HG02973 (cell line): ENCODE measurements around the gene PRDX5.
"Not testable (repeated sequence)": the region's sequence is repeated elsewhere in the genome, so short reads cannot be mapped to it uniquely, and the experiment has no call there.

ENCODE experiments used
- ATAC-seq: cut with Tn5 transposase; IDR thresholded peaks from one replicate; pipeline ENCODE4 v1.9.1; 2021; ENCODE audit warnings: moderate library complexity; ENCODE audit not compliant: unreplicated experiment

Gene PRDX5

GRCh38 chr11:64305075-64305690 is 12.7 kb upstream of the PRDX5 start, which contains the start of gene ESRRA:
Gene ESRRA (plus strand): TSS chr11:64305524. CDS start chr11:64307180, 1,656 bp downstream.
- peak; percentile 61 for ATAC-seq

- ATAC-seq: peak; percentile 16
Measured at GRCh38 chr11:64305691-64306562, 12.0 kb upstream of the PRDX5 start.

GRCh38 chr11:64306563-64306875 is 11.4 kb upstream of the PRDX5 start:
- no peak for ATAC-seq

GRCh38 chr11:64306876-64307622 is 10.9 kb upstream of the PRDX5 start:
- no peak for ATAC-seq

- ATAC-seq: not testable (repeated sequence)
Measured at GRCh38 chr11:64307795-64308194, 10.1 kb upstream of the PRDX5 start.

GRCh38 chr11:64312947-64313346 is 5.0 kb upstream of the PRDX5 start:
- no peak for ATAC-seq

GRCh38 chr11:64313491-64314145 is 4.3 kb upstream of the PRDX5 start:
- ATAC-seq: no peak

GRCh38 chr11:64314146-64314804 is 3.6 kb upstream of the PRDX5 start:
- no peak for ATAC-seq

GRCh38 chr11:64314805-64315561 is 2.9 kb upstream of the PRDX5 start:
- no peak for ATAC-seq

GRCh38 chr11:64315667-64316526 is 2.0 kb upstream of the PRDX5 start:
- ATAC-seq: not testable (repeated sequence)

GRCh38 chr11:64316672-64317324 is 1.1 kb upstream of the PRDX5 start:
- peak; percentile 10 for ATAC-seq

- ATAC-seq: peak; percentile 50
Measured at GRCh38 chr11:64317325-64317960, 478 bp upstream of the PRDX5 start, which contains the start of gene TRMT112. Gene TRMT112 (minus strand): TSS chr11:64317559. CDS start chr11:64317526, 33 bp downstream.

GRCh38 chr11:64318766-64319761 is 1.1 kb downstream of the PRDX5 start:
- no peak for ATAC-seq

GRCh38 chr11:64320556-64320955 is 2.6 kb downstream of the PRDX5 start:
- ATAC-seq: no peak

- ATAC-seq: no peak
Measured at GRCh38 chr11:64321026-64321425, 3.1 kb downstream of the PRDX5 start.

- no peak for ATAC-seq
Measured at GRCh38 chr11:64321533-64321932, 3.6 kb downstream of the PRDX5 start.

GRCh38 chr11:64322925-64323260 is 5.0 kb downstream of the PRDX5 start:
- ATAC-seq: no peak
